Spleen (tissue), 11 donors: ENCODE data around the gene TMSB15C. TPM values are rescaled to one million over a fixed set of nuclear protein-coding genes. Genes with fewer than 3 reads are reported as not detected.

ENCODE experiments used
- DNase-seq: peaks from one replicate; pipeline ENCODE4 v3.0.0-alpha.2; 2020
- H3K27ac ChIP-seq, 8 donors: fragments of 200-600 bp; sonication (generic) in 7 of 8; 1 replicate in 4 of 8; 2 replicates in 4 of 8; pipeline versions ENCODE4 v1.5.0 to v1.8.0; 2016 to 2021; ENCODE audit warnings: inconsistent platforms in 4 of 8, mild to moderate bottlenecking in 4 of 8, moderate library complexity in 1 of 8
- H3K27me3 ChIP-seq, 7 donors: fragments of 200-600 bp; sonication (generic) in 6 of 7; replicated peaks in 1 of 7; 1 replicate in 4 of 7; 2 replicates in 3 of 7; pipeline versions ENCODE4 v1.5.0 to v1.8.0; 2016 to 2021; ENCODE audit warnings: inconsistent platforms in 3 of 7, mild to moderate bottlenecking in 1 of 7
- H3K36me3 ChIP-seq, 6 donors: fragments of 200-600 bp; sonication (generic) in 5 of 6; 1 replicate in 4 of 6; 2 replicates in 2 of 6; pipeline versions ENCODE4 v1.5.0 to v1.8.0; 2016 to 2021; ENCODE audit warnings: inconsistent platforms in 2 of 6
- H3K4me1 ChIP-seq, 6 donors: fragments of 200-600 bp; sonication (generic) in 5 of 6; 1 replicate in 3 of 6; 2 replicates in 3 of 6; pipeline versions ENCODE4 v1.5.0 to v1.8.0; 2016 to 2021; ENCODE audit warnings: inconsistent platforms in 3 of 6
- H3K4me3 ChIP-seq, 8 donors: fragments of 200-600 bp; sonication (generic) in 7 of 8; 1 replicate in 4 of 8; 2 replicates in 4 of 8; pipeline versions ENCODE4 v1.5.0 to v1.8.0; 2016 to 2021; ENCODE audit warnings: inconsistent platforms in 4 of 8, mild to moderate bottlenecking in 4 of 8, moderate library complexity in 2 of 8
- H3K9me3 ChIP-seq, 8 donors: fragments of 200-600 bp; sonication (generic) in 7 of 8; 1 replicate in 4 of 8; 2 replicates in 4 of 8; pipeline versions ENCODE4 v1.5.0 to v1.8.0; 2016 to 2021; ENCODE audit warnings: inconsistent platforms in 4 of 8
- CTCF ChIP-seq, 11 experiments: fragments of 200-600 bp in 7 of 11; fragments of 450-650 bp in 4 of 11; sonication (generic) in 4 of 11; IDR thresholded peaks in 8 of 11; conservative IDR thresholded peaks in 3 of 11; 1 replicate in 7 of 11; 2 replicates in 4 of 11; pipeline versions ENCODE4 v1.4.0 to v1.8.0; 2016 to 2021; ENCODE audit warnings: antibody characterized with exemption in 11 of 11, inconsistent platforms in 4 of 11, mild to moderate bottlenecking in 1 of 11
- POLR2A ChIP-seq, 3 donors: fragments of 450-650 bp; IDR thresholded peaks; one replicate each; pipeline ENCODE4 v1.5.1; 2017; ENCODE audit warnings: antibody characterized with exemption in 3 of 3, mild to moderate bottlenecking in 1 of 3
- POLR2AphosphoS5 ChIP-seq, 3 donors: sonication (generic); formaldehyde crosslinking; IDR thresholded peaks; one replicate each; pipeline ENCODE4 v1.5.1; 2017; ENCODE audit warnings: antibody characterized with exemption in 3 of 3
- WGBS, 5 donors: extraction: QIAGEN DNeasy Blood & Tissue Kit in 3 of 5; methylation state at CpG; one replicate each; pipeline versions ENCODE4 v1.1.5 to v1.1.7; 2013 to 2018; 5-methylcytosine and 5-hydroxymethylcytosine counted together
- intact Hi-C: fragments of 100-400 bp; cut with DNase I; formaldehyde crosslinking; loops from one replicate; pipeline ENCODE4 v1.15.0; 2023; ENCODE audit warnings: low total_unique reads
- polyA plus RNA-seq, 3 donors: library from polyadenylated mRNA; stranded (reverse); fragments of 200-250 nt; gene quantifications; one replicate each; pipeline ENCODE4 v1.2.1, GENCODE V29; 2013
- total RNA-seq, 7 donors: library from RNA; depleted of rRNA in 3 of 7; stranded (reverse); fragments of >200 nt in 3 of 7; fragmentation: NEBNext Ultra II Directional in 4 of 7; extraction: Animal tissue kit (Norgen Biotek cat#: 25700) in 4 of 7; gene quantifications; one replicate each; pipeline versions ENCODE4 v1.1.0 to v1.2.1, GENCODE V29; 2016 to 2021
- donor health status: healthy with polysubstance abuse.
- donor health status: DM: no; HTN: no; CAD: no; lungs with moderate emphysema.
- donor health status: DM: no; HTN: no; CAD: no.
- donor health status: Bipolar disorder and iron deficiency.
- donor health status: healthy.
- donor health status: DM: no; HTN: no; CAD: no.
- donor health status: DM: yes; HTN: yes; CAD: no.

Gene TMSB15C
- total and polyA plus RNA-seq, 10 donors: 0.61 to 3.5 (median 1.2) TPM

DNA sequence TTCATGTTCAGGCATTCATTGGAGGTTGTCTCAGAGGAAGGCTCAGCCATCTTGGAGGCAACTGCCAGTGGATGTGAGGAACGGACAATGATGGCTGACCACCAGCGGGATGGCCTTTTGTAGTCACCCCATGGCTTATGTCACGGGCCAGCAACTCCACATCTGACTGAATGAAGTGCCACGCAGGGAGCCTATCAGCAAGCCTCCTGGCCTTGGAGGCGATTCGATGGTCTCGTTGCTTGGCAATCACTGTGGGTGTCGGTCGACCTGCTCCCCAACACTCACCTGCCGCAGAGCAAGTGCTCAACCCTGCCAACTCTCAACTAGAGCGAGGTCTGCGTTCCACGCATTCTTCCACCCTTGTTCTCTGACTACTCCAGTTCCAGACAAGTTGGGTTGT lies 28.9 kb downstream of the TMSB15C start:
- no peaks in the 10 kb centered on the region for H3K4me1 ChIP-seq
- peaks cover 0 to 28% (median 0%) of the 10 kb centered on the region in 7 donors for H3K27me3 ChIP-seq
- no peak for DNase-seq
- no peaks in the 10 kb centered on the region for H3K36me3 ChIP-seq
- no peak overlapping the region for H3K27ac ChIP-seq
- H3K9me3 ChIP-seq: no peaks in the 10 kb centered on the region
- 76 to 94% (median 89%) methylated on average over 13 of the region's 13 CpGs for WGBS, 5 donors
- no peak for TF ChIP-seq POLR2A (IDR thresholded peaks at IDR 0.05)
- TF ChIP-seq POLR2AphosphoS5 (IDR thresholded peaks at IDR 0.05): no peak
- no peak for TF ChIP-seq CTCF (IDR thresholded peaks at IDR 0.05 in 8 of 11, conservative IDR thresholded peaks at IDR 0.05 in 3 of 11)
- intact Hi-C loops: no loop called here
- H3K4me3 ChIP-seq: no peak overlapping the region

GRCh38 chrX:104045642-104046041 lies 30.4 kb downstream of the TMSB15C start:
- Histone ChIP-seq H3K4me3 (no peak overlapping the region), H3K9me3 (no peaks in the 10 kb centered on the region), H3K36me3 (no peaks in the 10 kb centered on the region), H3K27me3 (peaks cover 0 to 33% (median 0%) of the 10 kb centered on the region in 7 donors), H3K4me1 (no peaks in the 10 kb centered on the region), H3K27ac (no peak overlapping the region)
- TF ChIP-seq CTCF (IDR thresholded peaks at IDR 0.05 in 8 of 11, conservative IDR thresholded peaks at IDR 0.05 in 3 of 11) (no peak), POLR2AphosphoS5 (IDR thresholded peaks at IDR 0.05) (no peak), POLR2A (IDR thresholded peaks at IDR 0.05) (no peak)
- intact Hi-C loops: no loop called here
- 73 to 91% (median 77%) methylated on average over 5 of the region's 5 CpGs for WGBS, 5 donors
- DNase-seq: no peak

GRCh38 chrX:104041003-104041402 lies 35.0 kb downstream of the TMSB15C start:
- Histone ChIP-seq H3K27ac (no peak overlapping the region), H3K27me3 (peaks cover 0 to 40% (median 0%) of the 10 kb centered on the region in 7 donors), H3K9me3 (no peaks in the 10 kb centered on the region), H3K36me3 (no peaks in the 10 kb centered on the region), H3K4me1 (no peaks in the 10 kb centered on the region), H3K4me3 (no peak overlapping the region)
- DNase-seq: no peak
- WGBS, 5 donors: 78 to 98% (median 90%) methylated on average over 4 of the region's 4 CpGs
- TF ChIP-seq CTCF (IDR thresholded peaks at IDR 0.05 in 8 of 11, conservative IDR thresholded peaks at IDR 0.05 in 3 of 11) (no peak), POLR2AphosphoS5 (IDR thresholded peaks at IDR 0.05) (no peak), POLR2A (IDR thresholded peaks at IDR 0.05) (no peak)
- intact Hi-C loops: no loop called here

DNA sequence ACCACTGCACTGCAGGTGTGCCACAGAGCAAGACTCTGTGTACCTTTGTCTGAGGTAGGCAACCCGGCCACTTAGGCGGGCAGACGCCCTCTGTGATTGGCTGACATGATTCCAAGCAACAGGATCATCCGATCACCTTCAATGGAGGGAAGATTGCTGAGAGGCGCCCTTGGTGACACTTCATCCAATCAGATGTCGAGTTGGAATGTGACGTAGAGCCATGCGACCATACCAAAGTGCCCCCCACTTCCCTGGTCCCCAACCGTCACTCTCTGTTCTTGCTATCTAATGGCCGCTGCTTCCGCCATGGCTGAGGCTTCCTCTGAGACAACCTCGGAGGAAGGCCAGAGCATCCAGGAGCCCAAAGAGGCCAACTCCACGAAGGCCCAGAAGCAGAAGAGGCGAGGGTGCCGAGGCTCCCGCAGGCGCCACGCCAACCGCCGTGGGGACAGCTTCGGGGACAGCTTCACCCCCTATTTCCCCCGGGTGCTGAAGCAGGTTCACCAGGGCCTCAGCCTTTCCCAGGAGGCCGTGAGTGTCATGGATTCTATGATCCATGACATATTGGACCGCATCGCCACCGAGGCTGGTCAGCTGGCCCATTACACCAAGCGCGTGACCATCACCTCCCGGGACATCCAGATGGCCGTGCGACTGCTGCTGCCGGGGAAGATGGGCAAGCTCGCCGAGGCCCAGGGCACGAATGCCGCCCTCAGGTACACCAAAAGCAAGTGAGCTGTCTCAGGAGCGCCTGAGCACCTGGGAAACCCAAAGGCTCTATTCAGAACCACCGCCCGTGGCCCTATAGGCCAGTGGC lies 36.1 kb downstream of the TMSB15C start, which contains the start of gene H2BW2:
Gene H2BW2 (plus strand): TSS at position 268 of the 817 bp plus-strand sequence. CDS start 39 bp downstream, at position 307.
- WGBS, 5 donors: 88 to 97% (median 90%) methylated on average over 25 to 39 of the region's 39 CpGs
- Histone ChIP-seq H3K27me3 (peaks cover 0 to 46% (median 0%) of the 10 kb centered on the region in 7 donors), H3K27ac (no peak within 1 kb of the TSS), H3K9me3 (no peaks in the 10 kb centered on the region), H3K4me1 (no peaks in the 10 kb centered on the region), H3K4me3 (no peak within 1 kb of the TSS), H3K36me3 (no peaks in the 10 kb centered on the region)
- peak; percentile 65 for DNase-seq
- TF ChIP-seq POLR2AphosphoS5 (IDR thresholded peaks at IDR 0.05): no peak
- TF ChIP-seq POLR2A (IDR thresholded peaks at IDR 0.05): no peak
- no peak for TF ChIP-seq CTCF (IDR thresholded peaks at IDR 0.05 in 8 of 11, conservative IDR thresholded peaks at IDR 0.05 in 3 of 11)
- intact Hi-C loops: no loop called here
